ENCODE measurements around the gene SCGN.

Gene SCGN, protein sequence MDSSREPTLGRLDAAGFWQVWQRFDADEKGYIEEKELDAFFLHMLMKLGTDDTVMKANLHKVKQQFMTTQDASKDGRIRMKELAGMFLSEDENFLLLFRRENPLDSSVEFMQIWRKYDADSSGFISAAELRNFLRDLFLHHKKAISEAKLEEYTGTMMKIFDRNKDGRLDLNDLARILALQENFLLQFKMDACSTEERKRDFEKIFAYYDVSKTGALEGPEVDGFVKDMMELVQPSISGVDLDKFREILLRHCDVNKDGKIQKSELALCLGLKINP

DNA sequence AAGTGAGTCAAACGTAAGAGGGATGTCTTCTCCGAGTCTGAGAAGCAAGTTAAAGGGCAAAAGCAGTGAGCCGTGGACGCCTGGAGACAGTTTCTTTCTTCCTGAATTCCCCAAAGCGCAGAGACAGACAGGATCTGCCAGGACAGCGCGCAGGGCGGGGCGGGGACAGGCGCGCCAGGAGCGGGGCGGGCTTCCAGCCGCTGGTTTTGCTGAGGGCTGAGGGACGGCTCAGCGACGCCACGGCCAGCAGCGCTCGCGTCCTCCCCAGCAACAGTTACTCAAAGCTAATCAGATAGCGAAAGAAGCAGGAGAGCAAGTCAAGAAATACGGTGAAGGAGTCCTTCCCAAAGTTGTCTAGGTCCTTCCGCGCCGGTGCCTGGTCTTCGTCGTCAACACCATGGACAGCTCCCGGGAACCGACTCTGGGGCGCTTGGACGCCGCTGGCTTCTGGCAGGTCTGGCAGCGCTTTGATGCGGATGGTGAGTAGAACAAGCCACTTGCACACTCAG is at the start of gene SCGN:
TSS of gene SCGN (plus strand) at position 209 of the 509 bp plus-strand sequence. CDS start at position 398, 189 bp downstream.
- peak; percentile 42 for DNase-seq

DNA sequence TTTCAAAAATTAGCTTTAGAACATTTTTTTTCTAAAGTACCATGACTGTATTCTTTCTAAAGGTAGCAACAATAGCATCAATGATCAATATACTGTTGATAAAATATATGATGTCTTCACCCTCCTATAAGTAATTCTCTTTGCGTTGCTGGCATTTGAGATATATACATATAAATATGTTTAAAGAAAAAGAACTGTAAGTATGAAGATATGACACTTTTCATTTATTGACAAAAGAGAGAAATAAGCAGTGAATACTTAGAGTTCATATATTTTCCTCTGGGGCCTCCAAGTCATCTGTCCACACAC is 49.4 kb upstream of the SCGN start:
- no peak for DNase-seq

DNA sequence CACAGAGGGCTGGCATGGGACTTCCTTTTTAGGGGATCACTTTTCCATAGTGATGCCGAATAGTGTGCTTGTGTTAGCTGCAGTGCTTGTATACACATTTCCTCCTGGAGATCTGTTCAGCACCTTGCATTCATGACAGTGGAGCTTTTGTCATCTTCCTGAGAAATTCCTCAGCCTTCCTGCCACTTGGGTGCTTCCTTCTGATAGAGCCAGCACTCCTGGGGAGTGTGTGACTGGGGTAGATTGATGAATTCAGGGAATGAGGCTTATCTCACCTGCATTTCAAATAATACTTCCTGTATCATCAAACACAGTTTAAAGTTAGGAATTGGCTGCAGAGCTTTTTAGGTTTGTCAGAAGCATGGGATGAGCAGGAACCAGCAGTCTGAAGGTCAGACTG is 48.8 kb upstream of the SCGN start:
- DNase-seq, result no peak

DNA sequence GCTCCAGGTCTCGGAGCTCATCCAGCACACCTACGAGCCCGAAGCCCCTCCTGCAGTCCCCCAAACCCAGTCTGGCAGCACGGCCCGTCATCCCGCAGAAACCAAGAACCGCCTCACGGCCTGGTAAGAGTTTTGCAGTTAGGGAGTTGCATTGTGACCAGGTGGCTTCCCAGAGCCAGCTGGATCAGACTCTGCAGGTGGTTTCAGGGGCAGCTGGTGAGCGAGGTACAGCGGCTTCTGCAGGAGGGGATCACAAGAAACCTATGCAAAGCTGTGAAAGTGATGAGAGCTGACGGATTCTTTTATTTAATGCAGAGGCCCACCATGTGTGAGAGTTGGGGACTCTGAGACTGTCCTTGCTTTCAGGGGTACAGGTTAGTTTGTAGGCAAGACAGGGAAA is 45.9 kb upstream of the SCGN start:
- DNase-seq, result no peak

DNA sequence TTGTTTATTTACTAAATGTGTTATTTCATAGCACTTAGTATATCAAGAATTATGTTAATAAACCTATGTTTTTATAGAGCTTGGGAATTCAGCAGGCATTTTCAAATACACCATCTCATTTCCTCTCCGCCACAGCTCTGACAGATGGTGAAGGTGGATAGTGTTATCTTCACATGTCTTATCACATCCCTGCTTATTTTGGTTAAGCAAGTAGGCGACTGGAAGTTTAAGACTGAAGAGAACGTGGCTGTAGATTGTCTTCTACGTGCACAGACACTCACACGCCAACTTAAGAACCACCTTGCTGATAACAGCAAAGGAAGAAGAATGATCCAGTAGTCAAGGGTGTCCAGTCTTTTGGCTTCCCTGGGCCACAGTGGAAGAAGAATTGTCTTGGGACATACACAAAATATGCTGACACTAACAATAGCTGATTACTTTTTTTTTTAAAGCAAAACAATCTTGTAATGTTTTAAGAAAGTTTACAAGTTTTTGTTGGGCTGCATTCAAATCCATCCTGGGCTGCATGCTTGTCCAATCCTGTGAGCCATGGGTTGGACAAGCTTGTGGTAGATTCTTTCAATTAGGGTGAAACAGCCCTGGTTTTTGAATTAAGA is 43.3 kb upstream of the SCGN start:
- DNase-seq, result no peak

DNA sequence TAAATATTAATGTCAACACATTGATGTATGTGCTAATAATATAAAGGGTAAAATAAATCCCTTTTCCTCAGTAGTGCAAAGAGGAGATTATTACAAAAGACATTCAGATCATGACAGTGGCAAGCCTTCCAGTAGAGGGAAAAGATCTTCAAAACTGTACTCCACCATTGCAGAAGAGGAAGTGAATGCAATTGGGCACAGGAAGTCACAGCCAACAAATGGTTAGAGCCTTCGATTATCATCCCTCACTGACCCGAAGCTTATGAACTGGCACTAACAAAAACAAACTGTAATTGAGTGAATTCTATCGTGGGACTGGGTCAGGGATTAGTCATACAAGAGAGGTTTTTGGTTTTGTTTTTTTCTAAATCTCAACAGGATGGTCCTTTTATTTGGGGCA is 39.3 kb upstream of the SCGN start:
- peak; percentile 2 for DNase-seq

DNA sequence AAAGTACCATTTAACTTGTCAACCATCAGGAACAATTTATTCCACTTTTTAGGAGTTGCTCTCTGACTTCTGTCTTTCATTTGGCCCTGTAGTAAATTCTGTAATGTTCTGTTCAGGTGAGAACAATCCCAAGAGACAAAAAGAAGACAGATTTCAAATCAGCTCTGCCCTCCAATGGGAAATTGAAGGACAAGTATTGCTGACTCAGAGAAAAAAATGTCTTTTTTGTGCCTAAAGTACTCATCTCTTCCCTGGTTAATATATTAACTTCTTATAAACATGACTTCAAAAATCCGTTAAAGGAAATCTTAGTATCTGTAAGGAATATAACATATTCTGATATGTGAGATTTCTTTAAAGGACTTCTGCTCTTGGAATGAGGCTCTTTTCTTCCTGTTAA is 38.6 kb upstream of the SCGN start:
- DNase-seq, result no peak

DNA sequence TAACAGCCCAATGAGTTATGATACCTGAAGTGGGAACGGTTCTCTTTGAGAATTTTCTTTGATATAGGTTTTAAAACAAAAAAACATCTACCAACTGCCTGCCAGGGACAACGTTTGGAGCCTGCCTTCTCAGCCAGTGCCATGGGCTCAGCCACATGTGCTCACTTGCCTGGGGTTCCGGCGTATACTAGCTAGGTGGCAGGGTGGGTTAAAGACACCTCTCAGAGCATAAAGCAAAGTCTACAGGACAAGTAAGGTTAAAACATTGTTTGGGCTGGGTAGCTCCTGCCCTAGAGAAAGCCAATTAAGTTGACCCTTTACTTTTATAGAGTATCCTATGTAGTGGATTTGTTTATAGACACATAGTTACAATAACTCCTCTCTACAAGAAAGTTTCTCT is 38.0 kb upstream of the SCGN start:
- DNase-seq, result no peak

DNA sequence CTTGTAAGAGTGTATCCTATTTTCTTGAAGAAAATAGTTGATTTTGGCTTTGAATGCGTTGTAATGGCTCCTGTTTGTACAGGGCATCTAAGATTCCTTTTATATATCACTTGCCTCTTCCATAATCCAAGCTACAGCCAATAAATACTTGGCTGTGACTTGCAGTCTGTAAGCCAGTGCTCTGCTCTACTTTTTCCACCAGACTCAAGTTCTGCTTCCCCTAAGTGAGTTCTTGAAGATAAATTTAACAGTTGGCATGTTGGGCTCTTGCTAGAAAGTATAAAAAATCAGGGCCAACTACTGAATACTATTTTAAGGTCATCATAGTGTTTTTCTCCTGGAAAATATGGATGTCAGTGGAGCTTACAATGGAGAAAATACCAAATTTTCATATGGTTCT is 36.5 kb upstream of the SCGN start:
- DNase-seq, result no peak

DNA sequence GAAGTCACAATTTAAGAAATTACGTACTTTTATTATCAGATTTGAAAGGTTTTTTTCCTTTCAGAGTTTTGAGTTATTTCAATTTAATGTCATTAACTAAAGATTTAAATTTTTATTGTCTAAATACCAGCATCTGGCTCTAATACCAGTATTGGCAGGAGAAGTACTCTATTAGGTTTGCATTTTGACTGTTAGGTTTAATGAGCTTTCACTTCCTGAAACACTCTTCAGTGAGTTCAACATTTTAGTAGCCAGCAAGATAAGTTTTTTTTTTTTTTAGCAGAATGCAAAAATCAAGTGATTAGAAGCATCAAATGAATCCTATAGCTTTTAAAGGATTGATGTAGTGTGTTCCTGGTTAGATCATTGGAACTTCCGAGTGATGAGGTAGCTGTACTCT is 34.0 kb upstream of the SCGN start:
- no peak for DNase-seq

DNA sequence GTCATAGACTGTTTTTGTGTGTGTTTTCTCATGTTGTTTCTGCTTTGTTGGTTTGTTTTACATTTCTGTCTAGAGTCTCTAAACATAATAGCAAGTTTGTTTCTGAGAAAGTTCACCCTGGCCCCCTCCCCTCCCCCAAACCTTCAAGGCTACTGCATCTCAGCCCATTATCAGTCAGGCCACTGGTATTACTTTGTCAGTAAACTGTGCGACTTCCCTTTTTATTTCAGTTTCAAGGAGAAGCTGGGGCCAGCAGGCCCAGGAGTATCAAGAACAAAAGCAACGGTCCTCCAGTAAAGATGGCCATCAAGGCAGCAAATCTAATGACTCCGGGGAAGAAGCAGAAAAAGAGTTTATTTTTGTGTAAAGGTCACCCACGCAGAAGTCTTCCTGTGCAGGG is 32.8 kb upstream of the SCGN start:
- no peak for DNase-seq

DNA sequence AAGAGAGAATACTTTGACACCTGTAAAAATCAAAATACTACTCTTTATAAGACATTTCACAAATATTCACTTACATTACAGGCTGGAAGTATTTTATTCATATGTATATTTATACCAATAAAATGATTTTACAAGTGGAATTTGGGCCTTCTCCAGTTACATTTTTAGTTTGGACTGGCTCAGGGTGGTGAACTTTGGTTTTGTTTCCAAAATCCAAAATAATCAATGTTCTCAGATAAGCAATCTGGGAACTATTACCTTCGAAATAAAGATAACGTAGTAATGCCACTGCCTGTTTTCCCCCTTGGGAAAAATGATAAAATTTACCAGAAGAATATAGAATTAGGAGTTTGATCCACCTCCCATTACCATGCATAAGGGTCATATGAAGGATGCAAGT is 31.6 kb upstream of the SCGN start:
- DNase-seq, result no peak

DNA sequence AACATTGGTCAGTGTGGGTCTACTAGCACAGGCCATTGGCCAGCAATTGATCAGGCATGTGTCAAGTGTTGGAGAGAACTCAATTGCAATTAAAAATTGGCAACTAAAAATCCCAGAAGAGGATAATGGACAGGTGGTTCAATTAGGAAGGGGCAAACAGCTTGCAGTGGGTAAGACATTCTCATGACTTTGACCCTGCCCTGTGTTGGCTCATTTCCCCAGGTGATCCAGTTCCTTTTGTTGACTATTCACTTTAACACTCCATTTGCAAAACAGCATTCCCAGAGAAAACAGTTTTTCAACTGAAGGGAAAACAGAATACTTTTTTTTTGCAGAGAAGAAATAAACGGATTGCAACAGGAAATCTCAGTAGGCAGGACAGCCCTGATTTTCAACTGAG is 28.9 kb upstream of the SCGN start:
- no peak for DNase-seq

DNA sequence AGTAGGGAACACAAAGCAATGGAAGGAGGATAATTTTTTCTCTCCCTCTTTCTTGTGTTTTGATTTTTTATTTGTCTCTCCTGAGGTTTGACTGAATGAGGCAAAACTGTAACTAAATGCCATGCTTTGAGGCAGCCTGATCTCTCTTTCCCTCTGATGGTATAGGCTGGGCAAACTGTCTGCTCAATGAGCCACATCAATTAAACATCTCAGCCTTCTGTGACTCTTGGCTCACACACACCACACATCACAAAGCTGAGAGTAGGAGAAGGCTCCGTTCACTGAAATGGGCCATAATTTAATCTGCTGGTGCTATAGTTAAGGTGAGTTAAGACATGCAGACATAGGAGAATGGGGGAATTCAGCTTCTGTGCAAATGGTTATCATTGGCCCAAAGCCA is 28.1 kb upstream of the SCGN start:
- DNase-seq, result no peak

DNA sequence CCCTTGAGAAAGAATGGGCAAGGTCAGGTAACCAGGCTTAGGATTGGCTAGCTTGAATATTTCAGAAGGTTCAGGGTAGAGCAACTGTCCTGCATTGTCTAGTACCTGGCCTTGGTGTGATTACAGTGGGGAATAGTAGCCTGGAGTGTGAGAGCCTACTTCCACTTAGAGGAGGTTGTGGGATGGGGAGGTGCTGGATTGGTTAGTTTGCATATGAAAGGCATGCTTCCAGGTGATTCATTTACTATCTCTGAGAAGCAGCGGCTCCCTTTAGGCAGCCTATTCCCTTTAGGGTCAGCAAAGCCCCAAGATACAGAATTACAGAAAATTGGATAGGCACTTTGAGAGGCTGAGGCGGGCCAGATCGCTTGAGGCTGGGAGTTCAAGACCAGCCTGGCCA is 25.0 kb upstream of the SCGN start:
- DNase-seq, result no peak

DNA sequence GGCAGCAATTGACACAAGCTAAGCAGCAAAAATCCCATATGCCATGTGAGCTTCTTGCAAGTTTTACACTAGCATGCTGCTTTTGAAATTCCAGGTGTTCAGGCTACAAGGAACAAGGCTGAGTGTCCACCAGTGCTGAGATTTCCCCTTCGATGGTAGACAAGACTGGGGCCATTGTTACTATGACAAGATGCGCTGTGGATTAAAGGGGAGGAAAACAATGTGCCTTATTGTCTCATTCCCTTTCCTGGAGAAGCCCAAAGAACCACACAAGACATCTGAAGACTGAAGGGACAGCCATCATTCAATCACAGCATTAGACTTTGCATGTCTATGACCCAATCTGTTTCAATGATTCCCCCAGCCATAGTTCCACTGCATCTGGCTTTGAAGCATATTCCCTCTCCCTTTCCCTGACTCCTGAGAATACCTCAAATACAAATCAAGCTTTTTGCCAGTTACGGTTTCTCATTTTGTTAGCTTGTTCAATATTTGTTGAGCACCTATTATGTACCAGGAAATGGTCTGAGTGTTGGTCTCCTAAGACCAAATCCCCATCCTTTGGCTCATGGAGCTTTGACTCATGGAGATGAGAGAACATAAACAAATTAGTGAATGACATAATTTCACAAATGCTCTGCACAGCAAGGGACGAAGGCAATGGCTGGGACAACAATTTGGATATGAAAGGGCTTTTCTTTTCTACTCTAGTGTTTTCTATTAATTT is 23.4 kb upstream of the SCGN start:
- DNase-seq, result no peak

DNA sequence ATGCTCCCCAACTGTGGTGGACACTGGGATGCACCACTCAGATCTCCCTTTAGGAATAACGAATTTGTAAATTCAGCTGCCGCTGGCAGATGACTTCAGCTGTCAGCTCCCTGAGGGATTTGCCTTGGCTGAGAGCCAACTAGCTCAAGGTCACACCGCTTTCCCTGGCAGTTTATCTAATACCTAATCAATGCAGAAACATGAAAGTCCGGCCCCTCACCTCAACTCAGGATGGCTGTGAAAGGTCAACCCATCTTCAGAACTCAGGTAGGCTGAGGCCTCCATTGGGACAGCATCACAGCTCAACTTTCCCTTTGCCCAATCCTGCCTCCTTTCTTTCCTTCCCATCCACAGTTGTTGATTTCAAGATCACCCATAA is 22.8 kb upstream of the SCGN start:
- no peak for DNase-seq

DNA sequence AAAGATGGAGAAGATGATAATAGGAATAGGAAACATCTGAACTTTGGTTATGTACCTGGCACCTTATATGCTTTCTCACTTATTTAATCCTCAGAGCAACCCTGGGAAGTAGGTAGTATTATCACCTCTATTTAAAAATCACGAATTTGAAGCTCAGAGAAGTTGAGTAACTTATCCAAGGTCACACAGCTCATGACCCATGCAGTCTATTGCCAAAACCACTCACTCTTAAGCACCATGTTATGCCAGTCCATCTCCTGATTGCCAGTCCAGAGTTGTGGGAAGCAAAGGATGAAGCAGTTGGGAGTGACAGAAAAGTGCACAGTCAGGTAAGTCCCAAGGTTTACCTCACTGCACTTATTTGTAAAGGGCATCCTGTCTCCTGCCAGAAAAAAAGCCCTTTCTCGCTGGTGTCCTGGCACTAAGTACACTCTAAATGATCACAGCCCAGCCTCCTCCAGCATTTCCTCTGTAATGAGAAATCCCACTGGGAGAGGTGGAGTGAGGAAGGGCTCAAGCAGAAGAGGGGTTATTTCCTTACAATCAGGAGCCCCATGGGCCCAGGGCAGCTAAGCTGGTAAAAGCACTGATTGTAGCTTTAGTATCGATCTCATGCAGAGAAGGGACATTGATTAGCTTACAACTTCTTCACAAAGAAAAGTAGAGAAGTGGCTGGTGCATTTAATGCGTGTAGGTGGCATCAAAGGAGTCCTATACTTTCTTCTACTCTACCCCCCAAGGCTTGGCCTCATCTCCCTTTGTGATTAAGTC is 21.3 kb upstream of the SCGN start:
- no peak for DNase-seq

DNA sequence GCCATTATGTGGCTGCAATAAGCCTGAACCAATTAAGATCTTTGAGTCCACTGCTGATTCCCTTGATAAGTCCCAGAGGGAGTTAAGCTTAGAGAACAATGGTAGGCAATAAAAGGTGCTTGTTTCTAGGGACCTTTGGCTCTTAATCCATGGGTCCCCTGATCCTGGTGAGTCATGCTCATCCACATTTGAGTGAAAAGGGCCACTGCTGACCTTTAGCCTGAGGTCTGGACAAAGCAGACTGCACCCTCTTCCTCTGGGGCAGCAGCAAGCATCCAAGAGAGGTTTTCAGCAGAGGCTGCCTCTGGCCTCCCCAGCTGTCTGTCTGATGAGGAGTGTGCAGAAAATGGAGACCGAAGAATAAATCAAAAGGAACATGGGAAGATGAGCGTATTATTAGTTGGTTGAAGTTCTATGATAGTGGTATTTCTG is 16.1 kb upstream of the SCGN start:
- no peak for DNase-seq

DNA sequence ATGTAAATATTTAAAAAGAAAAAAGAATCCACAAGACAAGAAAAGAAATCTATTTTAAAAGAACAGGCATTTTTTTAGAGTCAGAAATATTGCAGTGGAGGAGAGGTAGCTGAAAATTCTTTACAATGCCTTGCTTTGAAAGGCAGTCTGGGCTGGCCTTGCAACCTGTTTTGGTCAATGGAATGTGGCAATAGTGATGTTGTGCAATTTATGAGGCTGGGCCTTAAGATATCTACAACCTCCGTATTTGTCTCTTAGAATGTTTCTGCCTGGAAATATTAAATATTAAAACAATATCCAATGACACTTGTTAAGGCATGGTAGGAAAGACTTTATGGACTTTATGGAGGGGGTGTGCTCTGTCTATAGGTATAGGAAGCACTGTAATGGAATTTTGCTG is 14.8 kb upstream of the SCGN start:
- DNase-seq, result no peak

DNA sequence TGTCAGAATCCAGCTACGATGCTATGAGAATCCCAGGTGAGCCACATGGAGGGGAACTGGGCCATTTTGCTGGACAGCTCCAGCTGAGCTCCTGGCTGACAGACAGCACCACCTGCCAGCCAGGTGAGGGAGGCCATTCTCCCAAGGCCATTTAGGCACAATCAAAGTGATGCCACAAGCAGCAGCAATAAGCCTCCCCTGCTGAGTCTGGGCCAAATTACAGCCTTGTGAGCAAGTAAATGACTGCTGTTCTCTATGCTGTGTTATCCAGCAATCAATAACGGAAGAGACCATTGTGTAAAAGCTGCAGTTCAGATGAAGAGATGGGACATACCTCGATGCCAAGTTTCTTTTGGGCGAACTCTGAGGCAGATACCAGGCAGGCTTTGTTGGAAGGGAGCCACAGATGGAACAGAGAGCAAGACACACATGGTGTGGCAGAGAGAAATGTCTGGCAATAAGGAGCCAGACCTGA is 14.0 kb upstream of the SCGN start:
- DNase-seq, result no peak

DNA sequence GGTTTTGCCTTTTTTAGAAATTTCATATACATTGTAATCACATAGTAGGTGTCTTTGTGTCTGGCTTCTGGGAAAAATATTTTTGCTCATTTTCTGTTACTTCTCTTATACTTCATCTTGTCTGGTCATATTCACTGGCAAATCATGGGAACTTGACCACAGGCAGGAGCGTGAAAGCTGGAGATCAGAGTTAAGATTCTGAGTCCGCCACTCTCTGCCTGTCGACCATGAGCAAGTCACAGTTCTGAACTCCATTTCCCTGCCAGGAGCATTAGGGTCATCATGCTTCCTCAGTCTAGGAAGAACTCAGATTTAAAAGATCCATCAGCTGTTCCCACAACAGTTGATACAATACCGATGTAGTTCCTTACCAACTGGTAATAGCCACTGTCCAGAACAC is 12.4 kb upstream of the SCGN start:
- no peak for DNase-seq

DNA sequence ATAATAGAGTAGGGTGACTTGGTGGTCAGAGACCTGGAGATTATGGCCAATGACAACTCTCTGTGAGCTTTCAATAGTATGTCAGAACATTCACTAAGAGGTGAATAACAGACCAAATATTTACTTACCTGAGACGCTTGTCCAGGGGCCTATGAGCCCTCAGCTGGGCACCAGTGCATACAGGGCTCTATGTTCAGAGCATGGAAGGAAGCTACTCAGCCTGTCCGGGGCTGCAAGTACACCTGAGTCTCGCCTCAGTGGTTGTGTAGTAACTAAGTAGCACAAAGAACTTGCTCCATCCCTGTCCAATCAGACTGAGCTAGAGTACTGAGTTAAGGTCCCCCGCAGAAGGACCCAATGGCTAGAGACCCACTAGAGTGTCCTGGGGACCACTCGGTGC is 11.6 kb upstream of the SCGN start:
- DNase-seq, result no peak

DNA sequence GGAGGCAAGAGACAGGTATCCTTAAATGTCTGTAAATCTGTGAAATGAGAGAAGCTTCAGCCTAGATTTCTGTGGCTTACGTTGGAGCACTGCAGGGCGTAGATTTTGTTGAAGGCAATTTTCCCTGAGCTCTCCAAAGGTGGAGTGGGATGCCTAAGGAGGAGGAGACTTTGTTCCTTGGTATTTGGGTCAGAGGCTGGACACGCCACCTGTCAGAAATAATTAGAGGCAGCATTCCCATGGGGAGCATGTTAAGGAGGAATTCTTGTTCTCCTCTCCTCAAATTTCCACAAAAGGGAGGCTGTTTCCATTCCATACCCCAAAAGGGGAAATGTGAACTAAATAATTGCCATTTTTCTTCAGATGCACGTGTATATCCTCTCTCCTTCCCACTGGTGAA is 11.1 kb upstream of the SCGN start:
- DNase-seq, result no peak

Measured in activated CD4-positive, alpha-beta T cell treated with anti-CD3 and anti-CD28 coated beads, Interleukin-10, Interleukin-2, amounts not matched to agents 100 ng/mL and 50 ng/mL, durations not matched to agents 16 hours and 8 hours (primary cell).